Prostate gland (tissue), 1 donor: ENCODE measurements around the gene PGK1.

ENCODE experiments used
- POLR2A ChIP-seq: fragments of 450-650 bp; IDR thresholded peaks from one replicate; pipeline ENCODE4 v1.6.1; 2016; ENCODE audit warnings: antibody characterized with exemption, mild to moderate bottlenecking
- POLR2AphosphoS5 ChIP-seq: sonication (generic); formaldehyde crosslinking; IDR thresholded peaks from one replicate; pipeline ENCODE4 v1.6.1; 2017; ENCODE audit warnings: antibody characterized with exemption

DNA sequence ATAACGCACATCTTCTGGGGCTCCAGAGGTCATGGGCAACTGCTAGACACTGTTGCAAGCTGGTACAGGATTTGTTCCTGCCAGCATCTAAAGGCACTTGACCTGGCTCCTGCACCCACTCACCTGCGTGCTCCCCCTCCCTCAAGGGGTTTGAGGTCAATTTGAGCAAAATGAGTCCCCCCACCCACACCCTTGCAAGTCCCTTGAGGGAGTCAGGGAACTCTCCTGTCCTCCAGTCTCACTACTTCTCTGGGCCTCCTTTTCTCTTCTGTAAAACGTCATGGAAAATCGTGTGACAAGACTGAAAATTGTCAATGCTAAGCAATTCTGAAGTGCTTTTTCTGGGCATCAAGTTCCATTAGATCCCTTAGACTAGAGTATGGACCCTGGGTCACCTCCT is 39.9 kb upstream of the PGK1 start:
- no peak for TF ChIP-seq POLR2A
- TF ChIP-seq POLR2AphosphoS5, result no peak
